ENCODE measurements around the gene KIF3A. TPM values are rescaled to one million over a fixed set of nuclear protein-coding genes. Genes with fewer than 3 reads are reported as not detected.

The KIF3A gene
- polyA plus RNA-seq, 1 donor: 9.1 TPM

- H3K4me1 ChIP-seq (ENCODE audit: control insufficient read depth, insufficient read depth, low read length): peaks cover 9% of the 10 kb centered on the region
- peak within 1 kb of the TSS; percentile 93 for H3K4me3 ChIP-seq (ENCODE audit: low read length)
- DNase-seq: peak in 1 of 2 donors; percentile 59
- no CpG with 5 or more reads among the region's 82 CpGs for WGBS (ENCODE audit: insufficient coverage, low lambda C conversion rate)
- no peak within 1 kb of the TSS for H3K27ac ChIP-seq (ENCODE audit: low read length)
- H3K9me3 ChIP-seq (ENCODE audit: control insufficient read depth, low read depth, low read length): no peaks in the 10 kb centered on the region
- no peaks in the 10 kb centered on the region for H3K27me3 ChIP-seq (ENCODE audit: control insufficient read depth, insufficient read depth, low read length)
- H3K36me3 ChIP-seq (ENCODE audit: control insufficient read depth, insufficient read depth, low read length): no peaks in the 10 kb centered on the region
Measured at GRCh38 chr5:132777209-132778069, 40.1 kb upstream of the KIF3A start, which contains the start of gene SEPTIN8. Gene SEPTIN8 (minus strand): TSS chr5:132777239. CDS start chr5:132777137, 102 bp downstream.

DNA sequence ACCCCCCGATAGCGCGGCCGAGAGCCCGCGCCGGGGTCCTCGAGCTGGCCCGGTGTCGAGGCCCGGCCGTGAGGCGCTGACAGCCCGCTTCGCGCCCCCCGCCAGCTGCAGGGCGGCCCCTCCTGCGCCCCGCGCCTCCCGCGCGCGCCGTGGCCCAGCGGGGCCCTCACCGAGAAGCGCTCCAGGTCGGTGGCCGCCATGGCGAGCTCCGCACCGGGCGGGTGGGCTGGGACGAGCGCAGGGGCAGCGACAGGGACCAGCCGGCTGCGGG, 39.5 kb upstream of the KIF3A start:
- no peaks in the 10 kb centered on the region for H3K36me3 ChIP-seq (ENCODE audit: control insufficient read depth, insufficient read depth, low read length)
- no peaks in the 10 kb centered on the region for H3K27me3 ChIP-seq (ENCODE audit: control insufficient read depth, insufficient read depth, low read length)
- no peak overlapping the region for H3K27ac ChIP-seq (ENCODE audit: low read length)
- peaks cover 9% of the 10 kb centered on the region for H3K4me1 ChIP-seq (ENCODE audit: control insufficient read depth, insufficient read depth, low read length)
- peak overlapping the region; percentile 93 for H3K4me3 ChIP-seq (ENCODE audit: low read length)
- no peaks in the 10 kb centered on the region for H3K9me3 ChIP-seq (ENCODE audit: control insufficient read depth, low read depth, low read length)
- DNase-seq: no peak
- WGBS (ENCODE audit: insufficient coverage, low lambda C conversion rate): no CpG with 5 or more reads among the region's 40 CpGs

DNA sequence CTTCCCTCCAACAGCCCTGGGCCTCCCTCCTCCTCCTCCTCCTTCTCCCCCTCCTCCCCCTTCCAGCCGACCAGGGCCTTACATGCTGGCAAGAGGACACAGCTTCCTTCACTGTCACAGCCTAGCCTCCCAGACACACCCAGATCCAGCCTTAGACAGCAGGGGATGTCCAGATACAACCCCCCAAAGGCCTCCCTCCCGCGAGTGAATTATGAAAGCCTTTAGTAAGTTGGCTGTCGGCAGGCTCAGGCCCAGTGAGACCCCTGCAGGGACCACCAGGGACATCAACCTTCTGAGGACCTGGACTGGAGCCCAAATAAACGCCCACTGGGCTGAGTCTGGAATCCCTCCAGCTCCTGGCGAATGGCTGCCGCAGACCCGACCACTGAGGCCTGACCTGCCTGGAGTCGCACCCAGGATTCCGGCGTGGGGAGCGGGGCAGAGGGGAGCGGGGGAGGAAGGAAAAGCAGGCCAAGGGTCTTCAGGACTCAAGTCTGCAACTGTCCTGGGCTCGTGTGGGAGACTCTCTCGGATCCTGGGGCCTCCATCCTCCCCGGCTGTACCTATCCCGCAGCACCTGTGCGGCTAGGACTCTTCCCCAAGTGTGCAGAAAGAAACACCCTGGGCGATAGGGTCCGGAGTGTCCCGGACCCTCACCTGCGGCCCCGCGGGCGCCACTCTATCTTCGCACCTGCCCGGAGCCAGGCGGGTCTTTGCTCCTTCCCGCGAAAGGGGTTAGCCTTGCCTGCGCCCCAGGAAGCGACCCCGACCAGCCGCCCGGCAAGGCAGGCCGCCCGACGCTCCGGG, 39.0 kb upstream of the KIF3A start:
- Histone ChIP-seq H3K4me3 (ENCODE audit: low read length) (peak overlapping the region; percentile 63), H3K9me3 (ENCODE audit: control insufficient read depth, low read depth, low read length) (no peaks in the 10 kb centered on the region), H3K27me3 (ENCODE audit: control insufficient read depth, insufficient read depth, low read length) (no peaks in the 10 kb centered on the region), H3K36me3 (ENCODE audit: control insufficient read depth, insufficient read depth, low read length) (no peaks in the 10 kb centered on the region), H3K27ac (ENCODE audit: low read length) (no peak overlapping the region), H3K4me1 (ENCODE audit: control insufficient read depth, insufficient read depth, low read length) (peaks cover 9% of the 10 kb centered on the region)
- DNase-seq: peak in 1 of 2 donors; percentile 63
- no CpG with 5 or more reads among the region's 39 CpGs for WGBS (ENCODE audit: insufficient coverage, low lambda C conversion rate)

DNA sequence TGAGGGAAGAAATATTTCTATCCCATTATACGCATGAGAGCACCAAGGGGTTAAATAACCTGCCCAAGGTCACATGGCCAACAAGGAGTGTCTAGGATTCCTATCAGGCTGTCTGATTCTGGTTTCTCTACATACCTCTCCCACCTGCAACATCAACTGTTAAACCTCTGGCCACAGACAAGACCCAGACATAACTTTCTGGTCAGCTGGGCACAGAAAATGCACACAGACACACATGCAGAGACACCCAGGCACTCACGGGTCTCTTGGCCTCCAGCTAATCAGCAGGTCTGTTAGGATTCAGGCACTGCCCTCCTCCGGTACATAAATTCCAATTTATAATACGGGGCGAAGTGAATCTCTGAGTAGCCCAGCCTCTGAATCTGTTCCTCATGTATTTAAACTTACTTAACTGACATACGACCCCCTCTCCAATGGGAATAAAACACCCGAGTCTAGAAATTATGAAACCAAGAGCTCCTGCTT, 38.2 kb upstream of the KIF3A start:
- H3K36me3 ChIP-seq (ENCODE audit: control insufficient read depth, insufficient read depth, low read length): no peaks in the 10 kb centered on the region
- WGBS (ENCODE audit: insufficient coverage, low lambda C conversion rate): no CpG with 5 or more reads among the region's 7 CpGs
- peaks cover 9% of the 10 kb centered on the region for H3K4me1 ChIP-seq (ENCODE audit: control insufficient read depth, insufficient read depth, low read length)
- no peak overlapping the region for H3K27ac ChIP-seq (ENCODE audit: low read length)
- no peaks in the 10 kb centered on the region for H3K27me3 ChIP-seq (ENCODE audit: control insufficient read depth, insufficient read depth, low read length)
- DNase-seq: peak in 1 of 2 donors; percentile 36
- H3K9me3 ChIP-seq (ENCODE audit: control insufficient read depth, low read depth, low read length): no peaks in the 10 kb centered on the region
- peak overlapping the region; percentile 63 for H3K4me3 ChIP-seq (ENCODE audit: low read length)

- no peaks in the 10 kb centered on the region for H3K9me3 ChIP-seq (ENCODE audit: control insufficient read depth, low read depth, low read length)
- no peaks in the 10 kb centered on the region for H3K27me3 ChIP-seq (ENCODE audit: control insufficient read depth, insufficient read depth, low read length)
- DNase-seq: no peak
- peaks cover 9% of the 10 kb centered on the region for H3K4me1 ChIP-seq (ENCODE audit: control insufficient read depth, insufficient read depth, low read length)
- H3K36me3 ChIP-seq (ENCODE audit: control insufficient read depth, insufficient read depth, low read length): no peaks in the 10 kb centered on the region
- H3K4me3 ChIP-seq (ENCODE audit: low read length): no peak overlapping the region
- no peak overlapping the region for H3K27ac ChIP-seq (ENCODE audit: low read length)
- WGBS (ENCODE audit: insufficient coverage, low lambda C conversion rate): no CpG with 5 or more reads among the region's 5 CpGs
Measured at GRCh38 chr5:132774896-132775295, 37.5 kb upstream of the KIF3A start.

DNA sequence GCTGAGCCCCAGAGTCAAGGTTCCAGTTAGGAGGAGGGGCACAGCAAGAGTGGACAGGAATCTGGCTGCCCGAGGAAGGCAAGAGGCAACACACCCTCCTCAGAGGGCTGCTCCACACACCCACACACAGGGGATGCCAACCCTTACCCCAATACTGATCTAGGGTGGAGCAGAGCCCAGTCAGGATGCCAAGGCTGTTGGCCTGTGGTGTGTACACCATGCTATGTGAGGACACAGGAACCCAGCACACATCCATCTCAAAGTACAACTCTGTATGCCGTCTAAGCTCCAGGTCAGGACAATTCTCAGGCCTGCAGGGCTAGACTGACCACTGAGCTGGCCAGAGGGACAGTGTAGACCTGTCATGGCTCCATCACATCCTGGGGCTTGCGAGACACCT, 37.1 kb upstream of the KIF3A start:
- WGBS (ENCODE audit: insufficient coverage, low lambda C conversion rate): no CpG with 5 or more reads among the region's 3 CpGs
- no peaks in the 10 kb centered on the region for H3K36me3 ChIP-seq (ENCODE audit: control insufficient read depth, insufficient read depth, low read length)
- no peaks in the 10 kb centered on the region for H3K9me3 ChIP-seq (ENCODE audit: control insufficient read depth, low read depth, low read length)
- H3K27me3 ChIP-seq (ENCODE audit: control insufficient read depth, insufficient read depth, low read length): no peaks in the 10 kb centered on the region
- no peak for DNase-seq
- no peak overlapping the region for H3K4me3 ChIP-seq (ENCODE audit: low read length)
- peaks cover 9% of the 10 kb centered on the region for H3K4me1 ChIP-seq (ENCODE audit: control insufficient read depth, insufficient read depth, low read length)
- no peak overlapping the region for H3K27ac ChIP-seq (ENCODE audit: low read length)

GRCh38 chr5:132773601-132774355, 36.4 kb upstream of the KIF3A start:
- no peaks in the 10 kb centered on the region for H3K27me3 ChIP-seq (ENCODE audit: control insufficient read depth, insufficient read depth, low read length)
- H3K9me3 ChIP-seq (ENCODE audit: control insufficient read depth, low read depth, low read length): no peaks in the 10 kb centered on the region
- H3K4me3 ChIP-seq (ENCODE audit: low read length): no peak overlapping the region
- H3K4me1 ChIP-seq (ENCODE audit: control insufficient read depth, insufficient read depth, low read length): peaks cover 9% of the 10 kb centered on the region
- H3K36me3 ChIP-seq (ENCODE audit: control insufficient read depth, insufficient read depth, low read length): no peaks in the 10 kb centered on the region
- WGBS (ENCODE audit: insufficient coverage, low lambda C conversion rate): no CpG with 5 or more reads among the region's 12 CpGs
- no peak overlapping the region for H3K27ac ChIP-seq (ENCODE audit: low read length)
- no peak for DNase-seq

GRCh38 chr5:132773114-132773513, 35.8 kb upstream of the KIF3A start:
- H3K27me3 ChIP-seq (ENCODE audit: control insufficient read depth, insufficient read depth, low read length): no peaks in the 10 kb centered on the region
- no peaks in the 10 kb centered on the region for H3K36me3 ChIP-seq (ENCODE audit: control insufficient read depth, insufficient read depth, low read length)
- no peak overlapping the region for H3K27ac ChIP-seq (ENCODE audit: low read length)
- 100% methylated on average over 1 of the region's 5 CpGs for WGBS (ENCODE audit: insufficient coverage, low lambda C conversion rate)
- no peak for DNase-seq
- H3K4me1 ChIP-seq (ENCODE audit: control insufficient read depth, insufficient read depth, low read length): peaks cover 9% of the 10 kb centered on the region
- H3K4me3 ChIP-seq (ENCODE audit: low read length): no peak overlapping the region
- H3K9me3 ChIP-seq (ENCODE audit: control insufficient read depth, low read depth, low read length): no peaks in the 10 kb centered on the region

- no peaks in the 10 kb centered on the region for H3K36me3 ChIP-seq (ENCODE audit: control insufficient read depth, insufficient read depth, low read length)
- no peak overlapping the region for H3K4me3 ChIP-seq (ENCODE audit: low read length)
- no peaks in the 10 kb centered on the region for H3K27me3 ChIP-seq (ENCODE audit: control insufficient read depth, insufficient read depth, low read length)
- no peak overlapping the region for H3K27ac ChIP-seq (ENCODE audit: low read length)
- no peak for DNase-seq
- no CpG with 5 or more reads among the region's 8 CpGs for WGBS (ENCODE audit: insufficient coverage, low lambda C conversion rate)
- no peaks in the 10 kb centered on the region for H3K9me3 ChIP-seq (ENCODE audit: control insufficient read depth, low read depth, low read length)
- H3K4me1 ChIP-seq (ENCODE audit: control insufficient read depth, insufficient read depth, low read length): peaks cover 9% of the 10 kb centered on the region
Measured at GRCh38 chr5:132772291-132773070, 35.1 kb upstream of the KIF3A start.

All from large intestine (tissue), 3 donors.